Umbilical cord (tissue), 2 donors: Measurements from ENCODE around the gene ATG12. TPM values are rescaled to one million over a fixed set of nuclear protein-coding genes. Genes with fewer than 3 reads are reported as not detected.

Experiments used
- DNase-seq: peaks from one replicate; pipeline ENCODE4 v3.0.0-alpha.2; 2015; ENCODE audit warnings: low spot score
- total RNA-seq: library from RNA; depleted of rRNA; stranded (reverse); fragments of >200 nt; gene quantifications from one replicate; pipeline ENCODE4 v1.2.3, GENCODE V29; 2014; ENCODE audit warnings: low replicate concordance; ENCODE audit not compliant: insufficient read depth

ATG12 gene
- total RNA-seq, 1 donor from 2014 or later = 42.4 TPM

DNA sequence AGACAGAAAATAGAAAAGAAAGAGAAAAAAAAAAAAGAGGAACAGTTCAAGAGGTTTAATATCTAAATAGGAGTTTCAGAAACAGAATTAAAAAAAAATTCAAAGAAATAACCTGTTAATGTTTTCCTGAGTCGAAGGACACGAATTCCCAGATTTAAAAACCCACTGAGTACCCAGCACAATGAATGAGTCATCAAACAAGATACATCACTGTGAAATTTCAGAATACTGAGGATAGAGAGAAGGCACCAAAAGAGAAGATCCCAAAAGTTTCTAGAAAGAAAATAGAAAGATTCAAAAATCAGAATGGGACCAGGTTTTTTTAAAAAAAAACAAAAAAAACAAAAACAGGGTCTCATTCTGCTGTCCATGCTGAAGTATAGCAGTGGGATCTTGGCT lies 33.7 kb downstream of the ATG12 start:
- no peak for DNase-seq

- peak; percentile 14 for DNase-seq
These were observed 34.2 kb downstream of the ATG12 start for GRCh38 chr5:115806986-115807653.

- no peak for DNase-seq
These were observed 39.4 kb downstream of the ATG12 start for GRCh38 chr5:115801984-115802383.

DNA sequence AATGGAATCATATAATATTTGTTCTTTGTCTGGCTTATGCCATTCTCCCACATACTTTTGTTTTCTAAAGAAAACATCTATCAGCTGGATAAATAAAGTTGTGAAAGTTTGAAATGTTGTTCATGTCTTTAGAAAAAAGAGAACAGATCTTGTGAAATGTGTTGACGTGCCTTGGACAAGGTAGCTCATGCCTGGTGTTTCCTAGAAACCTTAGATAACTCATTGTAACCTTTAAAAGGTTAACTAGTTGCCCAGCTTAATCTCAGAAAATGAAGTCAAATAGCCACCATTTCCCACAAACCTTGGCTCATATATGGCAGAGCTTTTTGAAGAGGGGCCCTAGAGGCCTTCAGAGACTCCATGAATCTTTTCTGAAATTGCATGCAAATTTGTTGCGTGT lies 40.2 kb downstream of the ATG12 start:
- no peak for DNase-seq

GRCh38 chr5:115800108-115800507 lies 41.3 kb downstream of the ATG12 start:
- no peak for DNase-seq

GRCh38 chr5:115798252-115798651 lies 43.1 kb downstream of the ATG12 start:
- no peak for DNase-seq

- no peak for DNase-seq
These were observed 44.7 kb downstream of the ATG12 start for GRCh38 chr5:115796656-115797055.

GRCh38 chr5:115795700-115796099 lies 45.7 kb downstream of the ATG12 start:
- DNase-seq = no peak

DNA sequence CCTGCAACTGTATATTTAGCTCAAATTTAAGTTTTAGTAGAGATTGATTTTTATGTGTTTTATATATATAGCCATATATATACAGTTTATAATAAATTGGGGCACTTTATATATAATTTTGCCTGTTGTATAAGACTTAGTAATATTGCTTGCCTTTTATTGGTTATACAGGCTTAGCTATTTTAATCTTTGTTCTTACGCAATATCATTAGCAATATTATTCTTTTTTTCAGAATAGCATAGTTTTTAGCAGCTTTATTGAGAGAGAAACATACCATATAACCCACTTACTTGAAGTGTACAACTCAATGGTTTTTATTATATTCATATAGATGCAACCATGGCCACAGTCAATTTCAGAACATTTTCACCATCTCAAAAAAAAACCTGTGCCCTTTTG lies 52.9 kb downstream of the ATG12 start:
- no peak for DNase-seq

- no peak for DNase-seq
These were observed 53.9 kb downstream of the ATG12 start for GRCh38 chr5:115787426-115787825.

GRCh38 chr5:115785381-115786065 lies 55.8 kb downstream of the ATG12 start:
- peak; percentile 68 for DNase-seq

DNA sequence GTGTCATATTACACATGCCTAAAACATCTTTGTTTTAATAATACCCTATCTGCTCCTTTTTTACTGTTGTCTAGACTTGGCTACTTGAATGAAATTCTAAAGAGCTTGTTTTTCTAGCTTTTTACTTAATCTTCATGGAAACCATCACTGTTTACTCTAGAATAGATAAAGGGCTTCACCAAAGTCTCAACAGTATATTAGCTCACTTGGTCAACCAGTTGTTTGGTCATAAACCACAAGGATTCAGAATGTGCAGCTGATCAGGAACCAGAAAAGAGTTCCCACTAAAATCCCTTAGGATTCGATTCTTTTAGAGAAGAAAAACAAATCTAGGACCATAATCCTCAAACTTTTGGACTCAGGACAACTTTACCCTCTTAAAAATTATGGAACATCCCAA lies 62.9 kb downstream of the ATG12 start:
- no peak for DNase-seq

Other genes with a start within 250 kb of the ATG12 start
- gene TICAM2, start 239.1 kb downstream of the ATG12 start, total RNA-seq = 3.1 TPM
- 103 TPM for gene TMED7, start 215.5 kb downstream of the ATG12 start, total RNA-seq
- gene CDO1, start 24.9 kb downstream of the ATG12 start, total RNA-seq = not detected
- gene AP3S1, start 370 bp upstream of the ATG12 start, total RNA-seq = 169 TPM
- 2.4 TPM for gene LVRN, start 120.9 kb upstream of the ATG12 start, total RNA-seq
- 1.9 TPM for gene ARL14EPL, start 190.9 kb upstream of the ATG12 start, total RNA-seq
- 46.0 TPM for gene COMMD10, start 243.5 kb upstream of the ATG12 start, total RNA-seq